ENCODE measurements around the gene KRTAP10-6.

- TF ChIP-seq CTCF (IDR thresholded peaks at IDR 0.05): no peak
- TF ChIP-seq POLR2A (IDR thresholded peaks at IDR 0.05): no peak
Observed at GRCh38 chr21:44544566-44544965, 47.7 kb downstream of the KRTAP10-6 start.

Data from testis (tissue), 2 donors.